Cerebellar cortex (tissue), 1 donor: ENCODE results near the gene GUCY1B1.

Source experiments
- DNase-seq: peaks from one replicate; pipeline ENCODE4 v3.0.0-alpha.2; 2015; ENCODE audit warnings: low spot score

GUCY1B1 gene

DNA sequence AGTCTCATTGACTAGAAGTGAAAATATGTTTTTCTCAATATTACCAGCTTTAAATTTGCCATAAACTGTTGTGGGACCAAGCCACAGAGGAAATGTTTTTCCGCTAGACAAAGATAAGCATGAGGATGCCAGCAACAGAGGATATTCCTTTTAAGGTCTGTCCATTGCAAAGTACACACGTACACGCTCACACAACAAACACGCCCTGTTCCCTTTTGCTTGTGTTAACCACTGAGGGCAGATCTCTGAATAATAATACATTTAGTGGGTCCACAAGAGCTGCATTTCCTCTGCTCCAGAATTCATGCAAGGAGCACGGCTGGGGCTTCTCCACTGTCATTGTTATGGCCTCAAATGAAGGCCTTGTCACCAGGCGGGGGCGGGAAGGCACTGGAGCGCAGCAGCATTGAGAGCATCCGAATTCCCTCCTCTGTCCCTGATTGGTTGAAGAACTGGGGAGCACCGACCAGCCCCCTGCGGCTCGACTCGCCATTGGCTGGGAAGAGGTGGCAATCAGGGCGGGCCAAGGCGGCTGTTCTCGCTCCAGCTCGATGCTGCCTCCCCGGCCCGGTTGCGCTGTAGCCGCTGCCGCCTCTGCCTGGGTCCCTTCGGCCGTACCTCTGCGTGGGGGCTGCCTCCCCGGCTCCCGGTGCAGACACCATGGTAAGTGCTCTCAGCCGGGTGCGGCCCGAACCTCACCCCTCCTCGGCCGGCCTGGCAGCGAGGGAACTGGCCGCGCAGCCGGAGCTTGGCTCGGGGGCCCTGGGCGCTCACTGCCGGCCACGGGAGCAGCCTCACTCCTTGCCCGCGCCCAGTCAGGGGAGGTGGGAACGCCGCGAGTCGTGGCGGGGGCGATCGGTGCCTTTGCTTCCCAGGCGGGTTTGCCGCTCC lies at the start of gene GUCY1B1:
GUCY1B1 (plus strand) TSS at position 541 of the 891 bp plus-strand sequence; CDS start at position 661, 120 bp downstream.
- peak; percentile 98 for DNase-seq

DNA sequence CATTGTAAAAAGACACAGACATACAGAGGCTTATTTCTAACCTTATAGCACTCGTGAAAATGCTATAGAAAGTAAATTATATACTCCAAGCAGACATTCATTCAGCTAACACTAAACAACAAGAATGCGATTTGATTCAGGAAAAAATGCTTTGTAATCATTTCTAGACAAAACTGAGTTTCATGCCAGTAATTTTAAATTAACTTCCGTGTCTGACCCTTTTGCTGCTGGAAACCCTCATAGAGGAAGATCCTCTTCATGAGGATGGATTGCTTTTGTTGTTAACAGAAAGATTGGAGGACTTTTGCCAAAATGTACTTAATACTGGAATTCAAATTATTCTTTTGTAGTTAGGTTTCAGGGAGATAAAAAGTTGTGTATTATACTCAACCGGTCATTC lies 48.9 kb upstream of the GUCY1B1 start:
- DNase-seq = no peak

DNA sequence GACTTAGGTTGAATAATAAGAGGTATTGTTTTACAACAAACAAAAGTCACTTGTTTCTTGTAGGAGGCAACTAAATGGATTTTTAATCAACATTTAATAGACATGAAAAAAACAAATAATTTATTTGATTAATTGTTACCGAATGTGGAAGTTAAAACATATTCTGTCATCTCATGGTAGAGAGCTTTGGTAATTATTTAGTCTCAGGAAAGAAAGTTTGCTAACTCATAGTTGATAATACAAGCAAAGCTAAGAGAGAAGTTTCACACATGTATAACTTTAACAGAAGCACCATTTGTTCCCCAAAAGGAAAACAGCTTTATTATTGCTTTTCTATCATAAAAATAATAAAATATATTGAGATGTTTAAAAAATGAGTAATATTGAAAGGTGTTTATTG lies 47.3 kb upstream of the GUCY1B1 start:
- DNase-seq = no peak

DNA sequence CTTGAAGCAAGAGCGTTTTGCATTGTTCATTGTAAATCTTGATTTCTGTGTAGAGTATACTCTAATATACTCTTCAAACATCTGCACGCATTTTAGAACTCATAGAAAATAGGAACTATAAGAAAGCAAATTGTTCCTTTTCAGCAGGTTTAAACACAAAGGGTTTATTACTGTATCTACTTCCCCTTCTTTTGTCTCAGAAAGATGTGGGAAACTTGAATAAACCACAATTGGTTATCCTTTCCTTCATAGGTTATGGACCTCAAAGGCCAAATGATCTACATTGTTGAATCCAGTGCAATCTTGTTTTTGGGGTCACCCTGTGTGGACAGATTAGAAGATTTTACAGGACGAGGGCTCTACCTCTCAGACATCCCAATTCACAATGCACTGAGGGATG lies 46.0 kb upstream of the GUCY1B1 start:
- DNase-seq = no peak

DNA sequence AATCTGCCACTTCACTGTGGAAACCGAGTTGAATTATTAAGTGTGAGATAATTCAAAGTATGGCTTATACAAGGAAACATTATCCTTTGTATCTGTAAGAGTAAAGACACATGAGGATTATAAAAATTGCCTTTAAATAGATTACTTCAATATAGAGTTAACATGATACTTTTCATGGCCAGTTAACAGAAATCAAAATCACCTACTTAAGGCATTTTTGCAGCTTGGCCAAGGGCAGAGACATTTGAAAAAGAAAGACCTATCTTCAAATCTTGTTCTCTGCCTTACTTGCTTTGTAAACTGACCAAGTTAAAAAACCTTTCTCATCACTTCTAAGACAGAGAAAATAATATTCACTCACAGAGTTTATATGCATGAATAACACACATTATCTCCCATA lies 44.9 kb upstream of the GUCY1B1 start:
- no peak for DNase-seq

DNA sequence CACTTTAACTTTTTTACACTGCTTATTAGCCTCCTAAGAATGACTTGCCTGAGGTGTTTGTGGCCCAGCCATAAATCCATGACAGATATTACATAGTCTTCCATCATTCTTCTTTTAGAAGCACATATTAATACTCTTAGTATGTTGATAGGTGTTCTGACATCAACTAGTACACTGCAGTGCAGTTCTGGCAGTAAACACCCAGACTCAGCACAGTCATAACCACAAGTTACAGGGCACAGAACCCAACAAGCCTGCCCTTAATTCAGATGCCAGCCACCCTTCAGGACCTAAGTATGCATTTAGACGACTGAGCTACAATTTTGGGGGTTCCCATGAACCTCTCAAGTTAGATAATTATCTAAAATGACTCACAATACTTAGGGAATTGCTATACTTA lies 36.5 kb upstream of the GUCY1B1 start:
- DNase-seq = no peak

- DNase-seq = no peak
These were observed 35.9 kb upstream of the GUCY1B1 start for GRCh38 chr4:155722816-155723499.

DNA sequence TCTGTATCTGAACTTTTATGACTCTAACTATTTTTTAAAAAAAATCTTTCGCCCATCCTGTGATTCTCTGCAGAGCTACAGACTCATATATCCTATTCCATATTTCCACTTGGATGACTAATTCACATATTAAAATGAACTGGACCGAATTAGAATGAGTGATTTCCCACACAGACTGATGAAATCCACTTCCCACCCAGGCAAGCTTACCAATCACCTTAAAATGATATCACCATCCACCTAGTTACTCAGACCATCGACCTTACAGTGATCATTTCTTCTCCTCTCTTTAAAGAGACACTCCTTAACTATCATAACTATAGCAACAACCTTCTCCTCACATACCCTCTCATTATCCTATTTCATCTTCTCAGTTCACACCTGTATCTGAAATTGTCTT lies 34.1 kb upstream of the GUCY1B1 start:
- DNase-seq = no peak

DNA sequence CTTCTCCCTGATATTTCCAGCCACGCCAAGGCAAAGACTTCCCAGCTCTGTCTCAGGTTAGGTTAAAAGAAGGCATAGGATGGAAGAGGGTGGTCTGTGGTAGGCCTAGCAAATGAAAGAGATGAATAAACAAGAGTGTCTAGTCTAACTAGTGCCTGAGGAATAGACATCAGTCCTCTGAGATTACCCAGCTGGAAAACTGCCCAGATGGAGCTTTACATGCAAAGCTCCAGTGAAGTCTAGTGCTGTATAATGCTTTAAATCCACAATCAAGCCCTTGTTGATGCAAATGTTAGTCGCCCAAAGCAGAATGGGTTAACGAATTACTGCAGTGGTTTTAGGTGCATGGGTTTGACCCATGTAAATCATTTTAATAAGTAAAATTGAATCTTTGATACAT lies 24.8 kb upstream of the GUCY1B1 start:
- DNase-seq = no peak

DNA sequence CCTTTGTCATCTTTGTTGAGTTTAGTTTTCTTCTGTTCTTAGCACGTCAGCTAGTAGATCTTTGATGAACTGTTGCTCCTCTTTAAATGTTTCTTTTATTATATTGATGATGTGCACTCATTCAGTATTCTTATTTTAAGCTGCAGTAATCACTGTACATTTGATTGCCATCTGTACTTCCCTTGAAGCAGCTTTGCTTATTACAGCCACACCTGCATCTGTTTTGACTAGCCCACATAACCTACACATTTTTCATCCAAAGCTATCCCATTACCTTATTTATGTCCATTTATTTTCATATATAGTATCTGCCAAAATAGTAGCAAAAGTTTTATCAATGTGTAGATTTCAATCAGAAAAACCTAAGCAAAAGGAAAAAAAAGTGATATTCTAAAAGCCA lies 23.9 kb upstream of the GUCY1B1 start:
- DNase-seq = no peak

- peak; percentile 5 for DNase-seq
These were observed 23.3 kb upstream of the GUCY1B1 start for GRCh38 chr4:155735496-155735895.

- DNase-seq = no peak
These were observed 20.3 kb upstream of the GUCY1B1 start for GRCh38 chr4:155738548-155738947.

GRCh38 chr4:155741546-155741945 lies 17.3 kb upstream of the GUCY1B1 start:
- no peak for DNase-seq

DNA sequence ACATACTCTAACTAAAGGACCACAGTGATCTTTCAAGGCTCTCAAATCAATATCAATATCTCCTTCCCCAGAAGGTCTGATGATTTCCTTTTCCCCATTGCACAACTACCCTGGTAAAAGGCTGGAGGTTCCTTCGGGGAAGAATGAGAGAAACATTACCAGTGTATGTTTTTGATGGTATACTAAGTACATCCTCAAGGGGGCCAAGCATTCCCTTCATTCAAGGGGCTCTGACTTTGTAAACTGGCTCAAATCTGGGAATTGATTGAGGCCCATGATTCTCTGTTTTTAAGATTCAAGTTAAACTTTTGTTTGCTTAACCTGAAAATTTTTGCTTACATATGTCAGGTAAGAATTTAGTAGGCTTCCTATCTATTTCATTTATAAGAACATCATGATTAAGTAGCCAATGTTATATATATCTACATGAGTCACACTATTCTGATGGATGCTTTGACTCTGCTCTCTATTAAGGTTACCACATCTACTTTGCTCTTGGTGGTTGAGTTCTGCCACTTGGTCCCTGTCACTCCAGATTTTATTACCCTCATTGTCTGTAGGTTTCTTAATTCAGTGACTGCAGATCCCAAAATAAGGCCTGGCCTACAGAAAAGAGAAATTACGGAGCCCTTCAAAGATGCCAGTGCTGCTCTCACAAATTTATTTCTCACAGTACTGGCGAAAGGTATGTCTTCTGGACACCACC lies 16.4 kb upstream of the GUCY1B1 start:
- no peak for DNase-seq

GRCh38 chr4:155745984-155746383 lies 12.8 kb upstream of the GUCY1B1 start:
- no peak for DNase-seq

- no peak for DNase-seq
These were observed 10.8 kb upstream of the GUCY1B1 start for GRCh38 chr4:155748039-155748438.

DNA sequence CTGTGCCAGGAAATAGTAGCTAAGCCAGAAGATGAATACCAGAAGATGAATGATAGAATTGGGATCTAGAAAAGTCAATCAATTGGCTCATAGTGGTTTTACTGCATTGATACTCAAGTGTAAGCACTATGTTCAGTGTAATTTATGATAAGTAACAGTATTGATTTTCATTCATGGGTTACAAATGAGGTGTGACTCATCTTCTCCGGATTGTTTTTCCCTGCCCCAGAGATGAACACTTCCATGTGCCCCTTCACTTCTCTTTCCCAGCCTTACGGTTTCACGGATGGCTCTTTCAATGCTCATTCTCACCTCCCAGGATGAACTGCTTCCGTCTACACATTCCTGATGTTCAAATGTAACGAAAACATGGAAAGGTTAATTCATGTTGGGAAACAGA lies 9.8 kb upstream of the GUCY1B1 start:
- no peak for DNase-seq

DNA sequence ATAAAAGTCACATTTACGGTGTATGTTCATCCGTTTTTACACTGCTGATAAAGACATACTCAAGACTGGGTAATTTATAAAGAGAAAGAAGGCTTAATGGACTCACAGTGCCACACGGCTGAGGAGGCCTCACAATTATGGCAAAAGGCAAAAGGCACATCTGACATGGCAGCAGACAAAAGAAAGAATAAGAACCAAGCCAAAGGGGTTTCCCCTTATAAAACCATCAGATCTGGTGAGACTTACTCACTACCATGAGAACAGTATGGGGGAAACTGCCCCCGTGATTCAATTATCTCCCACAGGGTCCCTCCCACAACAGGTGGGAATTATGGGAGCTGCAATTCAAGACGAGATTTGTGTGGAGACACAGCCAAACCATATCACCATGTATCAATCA lies 7.3 kb upstream of the GUCY1B1 start:
- DNase-seq = no peak

DNA sequence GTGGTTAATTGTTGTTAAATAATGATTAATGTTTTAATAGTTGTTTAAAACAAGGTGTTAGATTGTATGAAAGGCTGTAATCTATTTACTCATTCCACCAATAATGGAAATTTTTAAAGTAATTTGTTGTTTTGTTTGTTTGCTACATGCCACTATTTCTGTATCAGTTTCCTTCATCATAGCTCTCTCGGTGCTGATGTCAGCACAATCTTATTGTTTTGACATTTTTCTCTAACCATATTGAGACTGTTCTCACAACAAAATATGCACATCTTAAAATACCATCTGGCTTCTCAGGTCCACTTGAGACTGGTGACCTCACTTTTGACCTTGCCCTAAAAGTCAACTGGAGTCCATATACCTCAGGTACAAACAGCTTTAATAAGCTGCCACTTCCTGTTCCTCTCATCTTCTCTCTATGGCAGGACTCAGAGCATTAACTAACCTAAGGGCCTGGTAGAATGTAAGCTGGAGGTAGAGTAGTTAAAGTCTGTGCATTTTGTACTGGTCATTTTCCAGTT lies 1.0 kb upstream of the GUCY1B1 start:
- no peak for DNase-seq

GRCh38 chr4:155759372-155760252 lies 791 bp downstream of the GUCY1B1 start:
- peak; percentile 45 for DNase-seq

DNA sequence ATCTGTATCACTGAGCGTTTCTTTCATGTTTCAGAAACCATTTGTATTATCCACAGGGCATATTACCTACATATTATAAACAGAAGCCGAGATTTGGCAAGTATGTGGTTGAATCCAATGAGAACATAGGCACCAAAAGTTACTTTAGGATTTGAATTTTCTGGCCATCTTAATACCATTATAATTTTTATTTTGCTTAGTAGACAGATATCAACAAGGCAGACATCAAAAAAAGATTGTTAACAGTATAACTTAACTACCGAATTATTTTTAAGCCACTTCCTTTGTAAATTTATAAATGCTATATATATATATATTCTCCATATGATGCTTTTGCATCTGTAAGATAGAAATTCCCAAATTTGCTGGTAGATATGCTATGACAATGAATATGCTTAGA lies 2.2 kb downstream of the GUCY1B1 start:
- no peak for DNase-seq

DNA sequence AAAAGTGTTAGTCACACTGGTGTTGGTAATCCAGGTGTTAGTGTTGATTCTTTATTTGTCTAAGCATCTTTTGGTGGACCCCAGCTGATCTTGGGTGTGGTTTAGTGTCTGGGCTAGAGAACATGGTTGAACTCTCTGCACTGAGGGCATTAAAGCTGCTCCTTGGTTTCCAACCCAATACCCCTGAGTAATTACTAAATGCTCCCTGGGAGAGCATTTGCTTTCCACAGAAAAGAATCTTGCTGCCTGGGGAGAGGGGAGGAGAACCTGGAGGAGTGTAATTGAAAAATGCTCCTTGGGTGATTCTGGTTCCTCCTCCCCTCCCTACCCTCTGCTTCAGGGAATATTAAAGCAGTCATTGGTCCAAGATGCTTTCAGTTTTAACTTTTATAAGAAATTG lies 3.1 kb downstream of the GUCY1B1 start:
- no peak for DNase-seq
